Natural killer cell (primary cell): ENCODE measurements around the gene FBXO33. TPM values are rescaled to one million over a fixed set of nuclear protein-coding genes. Genes with fewer than 3 reads are reported as not detected.

Source experiments
- ATAC-seq, 3 donors: fragments of 150-1000 bp in 2 of 3; fragments of 200-7000 bp in 1 of 3; cut with Tn5 transposase; 1 replicate in 1 of 3; 2 replicates in 2 of 3; pipeline ENCODE4 v1.10.0; 2021; ENCODE audit warnings: mild to moderate bottlenecking in 2 of 3, moderate library complexity in 2 of 3
- DNase-seq, 2 donors: peaks; one replicate each; pipeline versions ENCODE4 v3.0.0 to v3.0.0-alpha.2; 2013 to 2021; ENCODE audit warnings: mixed read lengths in 1 of 2
- H3K27ac ChIP-seq: one replicate; pipeline ENCODE4 v1.5.1; 2013; ENCODE audit warnings: mild to moderate bottlenecking, low read length
- H3K27me3 ChIP-seq: one replicate; pipeline ENCODE4 v1.6.1; 2013; ENCODE audit warnings: low read length; ENCODE audit not compliant: control insufficient read depth, insufficient read depth
- H3K36me3 ChIP-seq: one replicate; pipeline ENCODE4 v1.6.1; 2013; ENCODE audit warnings: low read length; ENCODE audit not compliant: control insufficient read depth, insufficient read depth
- H3K4me1 ChIP-seq: one replicate; pipeline ENCODE4 v1.6.1; 2013; ENCODE audit warnings: low read length; ENCODE audit not compliant: control insufficient read depth, insufficient read depth
- H3K4me3 ChIP-seq: one replicate; pipeline ENCODE4 v1.5.1; 2013; ENCODE audit warnings: low read length
- H3K9me3 ChIP-seq: one replicate; pipeline ENCODE4 v1.6.1; 2013; ENCODE audit warnings: low read length; ENCODE audit not compliant: control insufficient read depth, insufficient read depth
- H3K27ac Mint-ChIP-seq, 2 donors: one replicate each; pipeline ENCODE4 v1.8.0; 2022; ENCODE audit warnings: mild to moderate bottlenecking in 2 of 2, mixed read lengths in 2 of 2, moderate library complexity in 1 of 2
- H3K27me3 Mint-ChIP-seq, 2 donors: one replicate each; pipeline ENCODE4 v1.8.0; 2022; ENCODE audit warnings: low read depth in 2 of 2, mixed read lengths in 2 of 2
- H3K36me3 Mint-ChIP-seq: one replicate; pipeline ENCODE4 v1.8.0; 2022; ENCODE audit warnings: mixed read lengths
- H3K4me1 Mint-ChIP-seq, 2 donors: one replicate each; pipeline ENCODE4 v1.8.0; 2022; ENCODE audit warnings: mixed read lengths in 2 of 2
- H3K4me3 Mint-ChIP-seq: one replicate; pipeline ENCODE4 v1.8.0; 2022; ENCODE audit warnings: mild to moderate bottlenecking, moderate library complexity, mixed read lengths
- H3K9me3 Mint-ChIP-seq, 2 donors: one replicate each; pipeline ENCODE4 v1.8.0; 2022; ENCODE audit warnings: mixed read lengths in 2 of 2
- WGBS: methylation state at CpG from one replicate; pipeline ENCODE4 v1.1.7; 2013; ENCODE audit warnings: missing lambda C conversion rate; ENCODE audit not compliant: insufficient coverage; 5-methylcytosine and 5-hydroxymethylcytosine counted together
- intact Hi-C: fragments of 100-400 bp; cut with micrococcal nuclease; formaldehyde crosslinking; loops from one replicate; pipeline ENCODE4 v1.14.2; 2022
- total RNA-seq, 4 donors: library from RNA; stranded (reverse); fragments of 120-200 nt in 1 of 4; gene quantifications; one replicate each; pipeline versions ENCODE4 v1.2.3 to v1.2.4, GENCODE V29; 2013 to 2022
- TF ChIP-seq, protein P1 (sequence below): fragments of 200-600 bp; IDR thresholded peaks from one replicate; pipeline ENCODE4 v1.8.0; 2022; ENCODE audit warnings: antibody characterized with exemption

The FBXO33 gene
- total RNA-seq, 3 donors from 2014 or later (not counting 1 experiment from before 2014, with no cell fraction given), result 45.7 to 54.1 (median 50.2) TPM

GRCh38 chr14:39370415-39370814, 61.8 kb downstream of the FBXO33 start:
- H3K9me3 Mint-ChIP-seq, result peaks cover 1% of the 10 kb centered on the region in 2 donors
- peaks cover 7% of the 10 kb centered on the region for H3K36me3 Mint-ChIP-seq
- ATAC-seq, result no peak
- H3K4me3 Mint-ChIP-seq, result no peak overlapping the region
- peaks cover 20 to 21% of the 10 kb centered on the region in 2 donors for H3K4me1 Mint-ChIP-seq
- peak overlapping the region in 1 of 2 donors; percentile 25 for H3K27ac Mint-ChIP-seq
- no peaks in the 10 kb centered on the region for H3K4me1 ChIP-seq
- DNase-seq, result no peak
- peaks cover 11% of the 10 kb centered on the region for H3K36me3 ChIP-seq
- 98% methylated on average over 12 of the region's 12 CpGs for WGBS
- H3K27me3 ChIP-seq, result no peaks in the 10 kb centered on the region
- no peak overlapping the region for H3K27ac ChIP-seq
- H3K4me3 ChIP-seq, result no peak overlapping the region
- intact Hi-C loops, result no loop called here
- TF ChIP-seq, protein P1, sequence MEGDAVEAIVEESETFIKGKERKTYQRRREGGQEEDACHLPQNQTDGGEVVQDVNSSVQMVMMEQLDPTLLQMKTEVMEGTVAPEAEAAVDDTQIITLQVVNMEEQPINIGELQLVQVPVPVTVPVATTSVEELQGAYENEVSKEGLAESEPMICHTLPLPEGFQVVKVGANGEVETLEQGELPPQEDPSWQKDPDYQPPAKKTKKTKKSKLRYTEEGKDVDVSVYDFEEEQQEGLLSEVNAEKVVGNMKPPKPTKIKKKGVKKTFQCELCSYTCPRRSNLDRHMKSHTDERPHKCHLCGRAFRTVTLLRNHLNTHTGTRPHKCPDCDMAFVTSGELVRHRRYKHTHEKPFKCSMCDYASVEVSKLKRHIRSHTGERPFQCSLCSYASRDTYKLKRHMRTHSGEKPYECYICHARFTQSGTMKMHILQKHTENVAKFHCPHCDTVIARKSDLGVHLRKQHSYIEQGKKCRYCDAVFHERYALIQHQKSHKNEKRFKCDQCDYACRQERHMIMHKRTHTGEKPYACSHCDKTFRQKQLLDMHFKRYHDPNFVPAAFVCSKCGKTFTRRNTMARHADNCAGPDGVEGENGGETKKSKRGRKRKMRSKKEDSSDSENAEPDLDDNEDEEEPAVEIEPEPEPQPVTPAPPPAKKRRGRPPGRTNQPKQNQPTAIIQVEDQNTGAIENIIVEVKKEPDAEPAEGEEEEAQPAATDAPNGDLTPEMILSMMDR, result no peak
- H3K27me3 Mint-ChIP-seq, result no peaks in the 10 kb centered on the region
- H3K9me3 ChIP-seq, result no peaks in the 10 kb centered on the region

- H3K27me3 Mint-ChIP-seq, result no peaks in the 10 kb centered on the region
- intact Hi-C loops, result loop anchor here (10.0 kb wide), 1 partner anchor 134 kb away; the partner anchor contains the start of gene MIA2
Measured at GRCh38 chr14:39369029-39369428, 63.2 kb downstream of the FBXO33 start.

DNA sequence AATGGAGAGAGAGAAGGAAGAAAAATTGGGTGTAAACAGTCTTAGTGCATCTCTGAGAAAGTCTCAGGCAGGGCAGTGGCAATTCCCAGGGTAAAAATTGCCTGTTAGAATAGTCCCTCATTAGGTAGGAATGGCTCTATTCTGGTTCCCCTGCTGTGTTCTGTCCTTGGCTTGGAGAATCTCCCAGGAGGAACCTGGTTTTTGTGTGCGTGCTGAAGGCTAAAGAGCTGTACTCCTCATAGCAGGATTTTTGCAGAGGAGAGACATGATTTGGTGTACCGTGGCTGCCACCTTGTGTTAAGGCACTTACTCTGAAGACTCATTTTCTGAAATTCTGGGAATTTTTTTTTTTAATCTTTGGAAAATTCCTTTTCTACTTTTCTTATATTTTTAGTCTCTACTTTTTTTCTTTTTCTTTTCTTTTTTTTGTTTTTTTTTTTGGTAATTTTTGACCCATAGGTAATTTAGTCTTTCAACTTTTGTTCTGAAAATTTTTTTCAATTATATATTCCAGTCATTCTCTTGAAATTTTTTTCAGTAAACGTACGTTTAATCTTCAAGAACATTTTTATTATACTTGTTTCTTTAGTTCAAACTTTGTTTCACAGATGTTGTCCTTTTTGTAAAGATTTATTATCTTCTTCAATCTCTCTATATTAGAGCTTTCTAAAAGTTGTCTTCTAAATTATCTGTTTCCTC, 63.8 kb downstream of the FBXO33 start:
- H3K36me3 Mint-ChIP-seq, result peaks cover 24% of the 10 kb centered on the region
- Histone ChIP-seq H3K9me3 (peaks cover 5% of the 10 kb centered on the region), H3K4me3 (no peak overlapping the region), H3K27me3 (no peaks in the 10 kb centered on the region), H3K27ac (no peak overlapping the region), H3K4me1 (no peaks in the 10 kb centered on the region), H3K36me3 (peaks cover 11% of the 10 kb centered on the region)
- TF ChIP-seq, protein P1, result peak; percentile 46
- peaks cover 26% of the 10 kb centered on the region in 2 donors for H3K4me1 Mint-ChIP-seq
- DNase-seq (peak in 1 of 2 donors; percentile 52), ATAC-seq (no peak)
- 87% methylated on average over 2 of the region's 4 CpGs for WGBS
- H3K4me3 Mint-ChIP-seq, result no peak overlapping the region
- peak overlapping the region; percentile 35 to 65 for H3K27ac Mint-ChIP-seq
- H3K9me3 Mint-ChIP-seq, result peaks cover 3 to 4% of the 10 kb centered on the region in 2 donors
- intact Hi-C loops, result loop anchor here (10.0 kb wide), 1 partner anchor 134 kb away; the partner anchor contains the start of gene MIA2
- H3K27me3 Mint-ChIP-seq, result no peaks in the 10 kb centered on the region

More at GRCh38 chr14:39369029-39369428, 63.2 kb downstream of the FBXO33 start:
- H3K4me1 ChIP-seq, result no peaks in the 10 kb centered on the region
- peak overlapping the region; percentile 35 to 65 for H3K27ac Mint-ChIP-seq
- DNase-seq (no peak), ATAC-seq (no peak)
- peaks cover 11% of the 10 kb centered on the region for H3K36me3 ChIP-seq
- H3K4me1 Mint-ChIP-seq, result peaks cover 20 to 21% of the 10 kb centered on the region in 2 donors
- H3K36me3 Mint-ChIP-seq, result peaks cover 18% of the 10 kb centered on the region
- no peak overlapping the region for H3K27ac ChIP-seq
- TF ChIP-seq, protein P1, result no peak
- H3K27me3 ChIP-seq, result no peaks in the 10 kb centered on the region
- peaks cover 5% of the 10 kb centered on the region for H3K9me3 ChIP-seq
- no peak overlapping the region for H3K4me3 ChIP-seq
- H3K9me3 Mint-ChIP-seq, result peaks cover 3 to 4% of the 10 kb centered on the region in 2 donors
- no peak overlapping the region for H3K4me3 Mint-ChIP-seq
- WGBS, result 96% methylated on average over 1 of the region's 2 CpGs
